ENCODE results near the gene SETD3. TPM values are rescaled to one million over a fixed set of nuclear protein-coding genes. Genes with fewer than 3 reads are reported as not detected.

Gene SETD3
- total RNA-seq, 1 donor from 2014 or later = 36.1 TPM

GRCh38 chr14:99441157-99441870 is 39.3 kb downstream of the SETD3 start:
- TF ChIP-seq, protein P1, sequence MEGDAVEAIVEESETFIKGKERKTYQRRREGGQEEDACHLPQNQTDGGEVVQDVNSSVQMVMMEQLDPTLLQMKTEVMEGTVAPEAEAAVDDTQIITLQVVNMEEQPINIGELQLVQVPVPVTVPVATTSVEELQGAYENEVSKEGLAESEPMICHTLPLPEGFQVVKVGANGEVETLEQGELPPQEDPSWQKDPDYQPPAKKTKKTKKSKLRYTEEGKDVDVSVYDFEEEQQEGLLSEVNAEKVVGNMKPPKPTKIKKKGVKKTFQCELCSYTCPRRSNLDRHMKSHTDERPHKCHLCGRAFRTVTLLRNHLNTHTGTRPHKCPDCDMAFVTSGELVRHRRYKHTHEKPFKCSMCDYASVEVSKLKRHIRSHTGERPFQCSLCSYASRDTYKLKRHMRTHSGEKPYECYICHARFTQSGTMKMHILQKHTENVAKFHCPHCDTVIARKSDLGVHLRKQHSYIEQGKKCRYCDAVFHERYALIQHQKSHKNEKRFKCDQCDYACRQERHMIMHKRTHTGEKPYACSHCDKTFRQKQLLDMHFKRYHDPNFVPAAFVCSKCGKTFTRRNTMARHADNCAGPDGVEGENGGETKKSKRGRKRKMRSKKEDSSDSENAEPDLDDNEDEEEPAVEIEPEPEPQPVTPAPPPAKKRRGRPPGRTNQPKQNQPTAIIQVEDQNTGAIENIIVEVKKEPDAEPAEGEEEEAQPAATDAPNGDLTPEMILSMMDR (conservative IDR thresholded peaks at IDR 0.05) = peak; percentile 33
- no peak for DNase-seq (ENCODE audit: low read depth, low spot score)
- H3K27ac Mint-ChIP-seq (ENCODE audit: unreplicated experiment) = no peak overlapping the region
- H3K27me3 Mint-ChIP-seq (ENCODE audit: low read depth) = no peaks in the 10 kb centered on the region
- peaks cover 7% of the 10 kb centered on the region for H3K36me3 Mint-ChIP-seq (ENCODE audit: low read depth)
- no peak overlapping the region for H3K4me3 Mint-ChIP-seq
- H3K9me3 Mint-ChIP-seq = no peaks in the 10 kb centered on the region
- H3K4me1 Mint-ChIP-seq = peaks cover 10% of the 10 kb centered on the region

DNA sequence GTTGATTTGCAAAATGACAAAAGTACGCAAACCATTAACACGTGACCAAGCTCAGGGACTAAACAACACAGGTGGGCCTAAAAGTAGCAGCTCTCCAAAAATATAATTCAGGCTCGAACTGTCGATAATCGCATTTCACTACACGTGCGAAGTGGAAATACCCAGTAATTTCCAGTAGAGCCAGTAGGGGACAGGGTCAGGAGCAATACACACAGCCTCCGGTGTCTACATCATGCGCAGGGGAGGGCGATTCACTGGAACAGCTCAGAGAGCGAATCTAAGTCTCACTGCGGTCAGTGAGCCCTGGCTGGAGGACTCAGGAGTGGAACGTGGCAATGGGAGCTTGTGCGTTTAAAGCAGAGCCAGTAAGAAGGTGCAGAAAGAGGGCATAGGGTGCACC is 40.4 kb downstream of the SETD3 start:
- TF ChIP-seq, protein P1 (conservative IDR thresholded peaks at IDR 0.05) = peak; percentile 21
- no peaks in the 10 kb centered on the region for H3K27me3 Mint-ChIP-seq (ENCODE audit: low read depth)
- no peak for DNase-seq (ENCODE audit: low read depth, low spot score)
- H3K4me1 Mint-ChIP-seq = peaks cover 10% of the 10 kb centered on the region
- H3K4me3 Mint-ChIP-seq = no peak overlapping the region
- H3K9me3 Mint-ChIP-seq = no peaks in the 10 kb centered on the region
- peak overlapping the region; percentile 85 for H3K27ac Mint-ChIP-seq (ENCODE audit: unreplicated experiment)
- H3K36me3 Mint-ChIP-seq (ENCODE audit: low read depth) = peaks cover 12% of the 10 kb centered on the region

GRCh38 chr14:99437706-99438105 is 43.0 kb downstream of the SETD3 start:
- TF ChIP-seq, protein P1 (conservative IDR thresholded peaks at IDR 0.05) = no peak
- peaks cover 22% of the 10 kb centered on the region for H3K36me3 Mint-ChIP-seq (ENCODE audit: low read depth)
- H3K27me3 Mint-ChIP-seq (ENCODE audit: low read depth) = no peaks in the 10 kb centered on the region
- peaks cover 10% of the 10 kb centered on the region for H3K4me1 Mint-ChIP-seq
- DNase-seq (ENCODE audit: low read depth, low spot score) = no peak
- H3K4me3 Mint-ChIP-seq = no peak overlapping the region
- no peak overlapping the region for H3K27ac Mint-ChIP-seq (ENCODE audit: unreplicated experiment)
- no peaks in the 10 kb centered on the region for H3K9me3 Mint-ChIP-seq

- no peak overlapping the region for H3K4me3 Mint-ChIP-seq
- TF ChIP-seq, protein P1 (conservative IDR thresholded peaks at IDR 0.05) = no peak
- no peak overlapping the region for H3K27ac Mint-ChIP-seq (ENCODE audit: unreplicated experiment)
- no peaks in the 10 kb centered on the region for H3K27me3 Mint-ChIP-seq (ENCODE audit: low read depth)
- no peaks in the 10 kb centered on the region for H3K9me3 Mint-ChIP-seq
- H3K36me3 Mint-ChIP-seq (ENCODE audit: low read depth) = peaks cover 18% of the 10 kb centered on the region
- peaks cover 1% of the 10 kb centered on the region for H3K4me1 Mint-ChIP-seq
- no peak for DNase-seq (ENCODE audit: low read depth, low spot score)
Measured at GRCh38 chr14:99436247-99437180, 44.1 kb downstream of the SETD3 start.

DNA sequence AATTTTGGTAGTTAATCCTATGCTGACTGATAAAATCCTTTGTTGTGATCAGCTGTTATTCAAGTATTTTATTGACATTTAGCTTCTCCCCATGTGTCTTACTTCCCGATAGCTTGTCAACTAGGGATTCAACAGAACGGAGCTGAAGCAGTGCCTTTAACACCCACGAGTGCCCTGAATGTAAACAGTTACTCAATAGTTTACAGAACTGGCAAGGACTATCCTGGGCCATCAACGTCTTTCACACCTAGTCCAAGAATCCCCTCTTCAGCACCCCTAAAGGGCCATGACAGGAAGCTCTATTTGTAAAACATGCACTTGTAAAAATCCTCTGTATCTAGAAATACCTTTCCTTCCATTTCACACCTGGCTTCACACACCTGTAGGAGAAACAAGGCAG is 45.3 kb downstream of the SETD3 start:
- H3K4me1 Mint-ChIP-seq = no peaks in the 10 kb centered on the region
- DNase-seq (ENCODE audit: low read depth, low spot score) = no peak
- H3K27ac Mint-ChIP-seq (ENCODE audit: unreplicated experiment) = no peak overlapping the region
- no peaks in the 10 kb centered on the region for H3K9me3 Mint-ChIP-seq
- H3K4me3 Mint-ChIP-seq = no peak overlapping the region
- H3K36me3 Mint-ChIP-seq (ENCODE audit: low read depth) = peaks cover 23% of the 10 kb centered on the region
- TF ChIP-seq, protein P1 (conservative IDR thresholded peaks at IDR 0.05) = no peak
- no peaks in the 10 kb centered on the region for H3K27me3 Mint-ChIP-seq (ENCODE audit: low read depth)

Measured in neural crest cell (in vitro differentiated cells).